ENCODE data around the gene SACS. TPM values are rescaled to one million over a fixed set of nuclear protein-coding genes. Genes with fewer than 3 reads are reported as not detected.

The SACS gene
- total RNA-seq, result 9.4 TPM
- long read RNA-seq, partial matches to known transcripts, result 0 of 3 reads
- long read RNA-seq, other reads (novel, unspliced or antisense), result 3 of 3 reads

DNA sequence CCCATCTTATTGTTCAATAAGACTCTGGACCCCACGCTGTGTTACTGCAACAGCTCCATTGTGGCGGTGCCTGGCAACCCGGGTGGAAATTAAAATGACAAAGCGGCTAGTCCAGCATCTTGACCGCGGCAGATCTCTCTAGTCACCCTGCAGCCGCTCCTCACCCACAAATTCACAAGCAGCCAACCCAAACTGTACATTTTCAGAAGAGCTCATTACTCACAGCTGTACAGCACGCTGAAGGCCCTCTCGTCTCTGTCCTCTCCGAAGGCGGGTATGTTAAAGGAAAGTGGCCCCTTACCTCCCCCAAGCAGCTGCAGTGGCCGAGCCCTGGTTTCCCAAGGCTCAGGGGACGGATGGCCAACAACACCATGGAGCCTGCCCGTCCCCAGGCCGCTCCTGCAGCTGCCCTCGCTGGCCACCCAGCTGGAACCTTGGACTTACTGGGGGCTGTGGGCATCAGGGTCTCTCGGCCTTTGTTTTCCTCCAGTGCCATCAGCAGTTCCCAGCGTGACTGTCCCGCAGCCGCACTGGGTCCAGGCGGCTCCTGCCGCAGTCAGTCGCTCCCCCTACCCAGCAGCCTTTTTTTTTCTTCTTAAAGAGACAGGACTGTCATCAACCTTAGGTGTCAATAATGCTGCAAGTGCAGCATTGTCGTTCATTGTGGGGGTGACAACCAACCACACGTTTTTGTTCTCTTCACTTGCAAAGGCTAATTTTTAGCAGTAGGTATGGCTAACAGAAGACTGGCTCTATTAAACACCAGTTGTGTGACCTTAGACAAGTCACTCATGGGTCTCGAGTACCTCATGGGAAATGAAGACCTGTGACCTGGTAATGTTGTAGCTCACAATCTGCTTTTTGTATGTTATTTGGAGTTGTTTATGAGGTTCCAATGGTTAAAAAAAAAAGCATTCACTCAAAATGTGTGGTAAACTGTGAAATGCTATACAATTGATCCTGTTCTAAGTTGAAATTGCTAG lies at the start of gene SACS:
TSS of gene SACS (minus strand) at position 532 of the 983 bp plus-strand sequence. CDS start 22,463 bp downstream, outside the sequence.
- Histone ChIP-seq H3K9me3 (replicated peaks) (no peaks in the 10 kb centered on the region), H3K27me3 (ENCODE audit: low read depth) (no peaks in the 10 kb centered on the region), H3K4me3 (peak within 1 kb of the TSS; percentile 71), H3K27ac (replicated peaks) (peak within 1 kb of the TSS; percentile 68), H3K4me1 (peaks cover 20% of the 10 kb centered on the region), H3K36me3 (no peaks in the 10 kb centered on the region)
- TF ChIP-seq CTCF (IDR thresholded peaks at IDR 0.05; ENCODE audit: borderline replicate concordance), result no peak
- intact Hi-C loops (cut with micrococcal nuclease), result no loop called here
- DNase-seq, result no peak

DNA sequence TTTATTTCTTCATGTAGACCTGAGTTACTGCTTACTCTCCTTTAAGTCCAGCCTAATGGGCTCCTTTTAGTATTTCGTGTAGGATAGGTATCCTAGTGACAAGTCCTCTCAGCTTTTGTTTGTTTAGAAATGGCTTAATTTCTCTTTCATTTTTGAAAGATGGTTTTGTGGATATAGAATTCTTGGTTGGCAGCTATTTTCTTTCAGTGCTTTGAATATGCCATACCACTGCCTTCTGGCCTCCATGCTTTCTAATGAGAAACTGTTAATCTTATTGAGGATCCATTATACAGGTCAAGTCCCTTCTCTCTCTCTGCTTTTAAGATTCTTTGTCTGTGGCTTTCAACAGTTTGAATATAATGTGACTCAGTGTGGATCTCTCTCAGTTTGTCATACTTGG lies 46.8 kb upstream of the SACS start:
- DNase-seq, result no peak
- Histone ChIP-seq H3K36me3 (no peaks in the 10 kb centered on the region), H3K4me1 (no peaks in the 10 kb centered on the region), H3K27ac (replicated peaks) (no peak overlapping the region), H3K9me3 (replicated peaks) (peaks cover 26% of the 10 kb centered on the region), H3K4me3 (no peak overlapping the region), H3K27me3 (ENCODE audit: low read depth) (no peaks in the 10 kb centered on the region)
- no peak for TF ChIP-seq CTCF (IDR thresholded peaks at IDR 0.05; ENCODE audit: borderline replicate concordance)
- intact Hi-C loops (cut with micrococcal nuclease), result no loop called here

DNA sequence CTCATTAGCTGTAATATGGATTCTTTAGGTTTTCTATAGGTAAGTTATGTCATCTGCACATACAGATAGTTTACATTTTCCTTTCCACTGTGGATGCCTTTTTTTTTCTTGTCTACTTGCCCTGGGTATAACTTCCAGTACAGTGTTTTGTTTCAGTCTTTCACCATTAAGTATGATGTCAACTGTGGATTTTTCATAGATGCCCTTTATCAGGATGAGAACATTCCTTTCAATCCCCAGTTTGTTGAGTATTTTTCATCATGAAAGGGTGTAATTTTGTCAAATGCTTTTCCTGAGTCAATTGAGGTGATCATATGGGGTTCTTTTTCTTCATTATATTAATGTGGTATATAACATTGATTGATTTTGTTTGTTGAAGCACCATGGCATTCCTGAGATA lies 43.6 kb upstream of the SACS start:
- H3K9me3 ChIP-seq (replicated peaks), result peaks cover 26% of the 10 kb centered on the region
- H3K27me3 ChIP-seq (ENCODE audit: low read depth), result no peaks in the 10 kb centered on the region
- TF ChIP-seq CTCF (IDR thresholded peaks at IDR 0.05; ENCODE audit: borderline replicate concordance), result no peak
- DNase-seq, result no peak
- intact Hi-C loops (cut with micrococcal nuclease), result no loop called here
- no peak overlapping the region for H3K27ac ChIP-seq (replicated peaks)
- H3K4me3 ChIP-seq, result no peak overlapping the region
- no peaks in the 10 kb centered on the region for H3K36me3 ChIP-seq
- no peaks in the 10 kb centered on the region for H3K4me1 ChIP-seq

GRCh38 chr13:23473221-23473620 lies 39.7 kb upstream of the SACS start:
- Histone ChIP-seq H3K9me3 (replicated peaks) (no peaks in the 10 kb centered on the region), H3K4me3 (no peak overlapping the region), H3K27ac (replicated peaks) (no peak overlapping the region), H3K36me3 (no peaks in the 10 kb centered on the region), H3K4me1 (no peaks in the 10 kb centered on the region), H3K27me3 (ENCODE audit: low read depth) (no peaks in the 10 kb centered on the region)
- intact Hi-C loops (cut with micrococcal nuclease), result no loop called here
- TF ChIP-seq CTCF (IDR thresholded peaks at IDR 0.05; ENCODE audit: borderline replicate concordance), result no peak
- DNase-seq, result no peak

DNA sequence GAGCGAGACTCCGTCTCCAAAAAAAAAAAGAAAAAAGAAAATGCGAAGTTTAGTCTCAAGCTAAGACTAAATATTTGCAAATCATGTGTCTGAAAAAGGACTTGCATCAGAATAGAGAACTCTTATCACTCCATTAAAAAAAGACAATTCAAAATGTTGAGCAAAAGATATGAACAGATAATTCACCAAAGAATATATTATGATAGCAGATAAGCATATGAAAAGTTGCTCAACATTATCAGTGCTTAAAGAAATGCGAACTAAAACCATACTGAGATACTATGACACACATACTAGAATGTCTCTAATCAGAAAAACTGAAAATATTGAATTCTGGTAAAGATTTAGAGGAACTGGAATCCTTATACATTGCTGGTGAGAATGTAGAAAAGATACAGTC lies 38.7 kb upstream of the SACS start:
- DNase-seq, result no peak
- Histone ChIP-seq H3K4me3 (no peak overlapping the region), H3K9me3 (replicated peaks) (no peaks in the 10 kb centered on the region), H3K27ac (replicated peaks) (no peak overlapping the region), H3K27me3 (ENCODE audit: low read depth) (no peaks in the 10 kb centered on the region), H3K4me1 (peaks cover 5% of the 10 kb centered on the region), H3K36me3 (no peaks in the 10 kb centered on the region)
- intact Hi-C loops (cut with micrococcal nuclease), result no loop called here
- TF ChIP-seq CTCF (IDR thresholded peaks at IDR 0.05; ENCODE audit: borderline replicate concordance), result no peak

Measured in left ventricle myocardium inferior (tissue), 1 donor.